ENCODE results near the gene UBR3.

UBR3 gene

DNA sequence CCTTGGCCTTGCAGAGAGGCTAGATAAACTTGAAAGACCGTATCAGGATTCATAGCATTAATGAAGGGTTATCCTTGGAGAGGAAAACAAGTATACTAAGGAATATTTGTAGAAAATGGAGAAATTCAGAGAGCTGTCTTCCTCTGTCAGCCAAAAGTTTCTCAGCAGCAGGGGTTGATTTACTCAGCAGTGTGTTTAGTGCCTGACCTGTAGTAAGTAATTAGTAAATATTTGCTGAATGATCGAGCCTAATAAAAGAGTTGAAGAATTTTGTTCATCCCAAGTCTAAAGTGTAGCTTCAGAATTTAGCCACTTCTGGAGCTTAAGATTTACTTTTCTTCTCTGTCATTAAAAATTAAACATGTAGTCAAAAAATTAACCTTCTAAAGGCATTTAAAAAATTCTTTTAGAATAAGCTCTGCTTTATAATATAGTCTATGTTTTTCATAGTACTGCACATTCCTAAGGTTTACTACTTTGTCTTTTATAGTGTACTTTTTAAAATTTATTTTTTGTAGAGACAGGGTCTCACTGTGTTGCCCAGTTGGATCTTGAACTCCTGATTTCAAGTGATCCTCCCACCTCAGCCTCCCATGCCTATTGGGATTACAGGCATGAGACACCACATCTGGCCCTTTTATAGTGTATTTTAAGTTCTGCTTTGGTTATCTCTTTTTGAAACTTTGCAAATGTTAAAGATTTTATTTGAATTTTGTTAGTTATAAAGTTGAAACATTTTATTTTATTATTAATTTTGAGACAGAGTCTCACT lies 212.3 kb downstream of the UBR3 start:
- Histone ChIP-seq H3K9me3 (ENCODE audit: low read length) (no peaks in the 10 kb centered on the region), H3K4me3 (ENCODE audit: low read length) (no peak overlapping the region), H3K27me3 (ENCODE audit: insufficient read depth, low read length) (no peaks in the 10 kb centered on the region), H2AFZ (ENCODE audit: low read depth, low read length) (no peak overlapping the region), H3K4me1 (ENCODE audit: insufficient read depth, low read length) (no peaks in the 10 kb centered on the region), H3K36me3 (ENCODE audit: insufficient read depth, low read length) (no peaks in the 10 kb centered on the region)

DNA sequence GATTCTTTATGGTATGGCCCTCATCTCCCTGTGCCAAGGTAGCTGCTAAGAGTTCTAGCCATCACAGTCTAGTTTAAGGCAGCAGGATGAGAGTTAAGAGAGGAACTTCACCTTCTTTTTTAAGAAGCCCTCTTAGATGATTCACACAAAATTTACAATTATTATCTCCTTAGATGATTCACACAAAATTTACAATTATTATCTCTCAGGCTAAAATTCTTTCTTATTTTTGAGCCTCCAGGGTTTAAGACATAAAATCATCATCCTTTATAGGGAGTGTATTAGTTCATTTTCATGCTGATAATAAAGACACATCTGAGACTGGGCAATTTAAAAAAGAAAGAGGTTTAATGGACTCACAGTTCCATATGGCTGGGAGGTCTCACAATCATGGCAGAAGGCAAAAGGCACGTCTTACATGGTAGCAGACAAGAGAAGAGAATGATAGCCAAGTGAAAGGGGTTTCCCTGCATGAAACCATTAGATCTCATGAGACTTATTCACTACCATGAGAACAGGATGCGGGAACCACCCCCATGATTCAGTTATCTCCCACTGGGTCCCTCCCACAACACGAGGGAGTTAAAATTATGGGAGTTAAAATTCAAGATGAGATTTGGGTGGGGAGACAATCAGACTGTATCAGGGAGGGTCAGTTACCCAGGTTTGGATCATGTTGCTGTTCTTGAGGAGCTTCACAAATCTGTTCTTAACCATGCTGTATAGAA lies 217.7 kb downstream of the UBR3 start:
- no peak overlapping the region for H3K4me3 ChIP-seq (ENCODE audit: low read length)
- H3K4me1 ChIP-seq (ENCODE audit: insufficient read depth, low read length), result no peaks in the 10 kb centered on the region
- no peak overlapping the region for H2AFZ ChIP-seq (ENCODE audit: low read depth, low read length)
- no peaks in the 10 kb centered on the region for H3K27me3 ChIP-seq (ENCODE audit: insufficient read depth, low read length)
- H3K36me3 ChIP-seq (ENCODE audit: insufficient read depth, low read length), result no peaks in the 10 kb centered on the region
- no peaks in the 10 kb centered on the region for H3K9me3 ChIP-seq (ENCODE audit: low read length)

DNA sequence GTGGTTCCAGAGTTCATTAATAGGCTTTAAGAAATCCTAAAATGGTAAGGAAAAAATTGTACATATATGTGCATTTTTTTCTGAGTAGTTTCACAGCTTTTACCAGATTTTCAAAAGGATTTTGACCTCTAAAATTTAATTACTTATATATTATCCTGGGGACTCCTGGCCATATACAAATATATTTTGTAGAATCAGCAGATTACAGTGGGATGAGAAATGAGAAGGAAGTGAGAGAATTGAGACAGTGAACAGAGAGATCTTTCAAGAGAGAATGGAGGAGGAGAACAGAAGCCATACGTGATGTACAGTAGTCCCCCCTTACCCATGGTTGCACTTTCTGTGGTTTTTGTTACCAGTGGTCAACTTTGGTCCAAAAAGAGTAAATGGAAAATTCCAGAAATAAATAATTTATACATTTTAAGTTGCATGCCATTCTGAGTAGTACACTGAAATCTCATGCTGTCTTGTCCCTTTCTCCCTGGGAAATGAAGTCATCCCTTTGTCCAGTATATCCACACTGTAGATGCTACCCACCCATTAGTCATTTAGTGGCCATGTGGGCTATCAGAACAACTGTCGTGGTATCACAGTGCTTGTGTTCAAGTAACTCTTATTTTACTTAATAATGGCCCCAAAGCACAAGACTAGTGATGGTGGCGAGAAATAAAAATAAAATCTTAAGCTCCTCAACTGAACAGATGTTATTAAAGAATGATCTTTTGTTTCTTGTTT lies 220.2 kb downstream of the UBR3 start:
- Histone ChIP-seq H3K4me3 (ENCODE audit: low read length) (no peak overlapping the region), H3K9me3 (ENCODE audit: low read length) (no peaks in the 10 kb centered on the region), H3K36me3 (ENCODE audit: insufficient read depth, low read length) (no peaks in the 10 kb centered on the region), H3K4me1 (ENCODE audit: insufficient read depth, low read length) (no peaks in the 10 kb centered on the region), H3K27me3 (ENCODE audit: insufficient read depth, low read length) (no peaks in the 10 kb centered on the region), H2AFZ (ENCODE audit: low read depth, low read length) (no peak overlapping the region)

DNA sequence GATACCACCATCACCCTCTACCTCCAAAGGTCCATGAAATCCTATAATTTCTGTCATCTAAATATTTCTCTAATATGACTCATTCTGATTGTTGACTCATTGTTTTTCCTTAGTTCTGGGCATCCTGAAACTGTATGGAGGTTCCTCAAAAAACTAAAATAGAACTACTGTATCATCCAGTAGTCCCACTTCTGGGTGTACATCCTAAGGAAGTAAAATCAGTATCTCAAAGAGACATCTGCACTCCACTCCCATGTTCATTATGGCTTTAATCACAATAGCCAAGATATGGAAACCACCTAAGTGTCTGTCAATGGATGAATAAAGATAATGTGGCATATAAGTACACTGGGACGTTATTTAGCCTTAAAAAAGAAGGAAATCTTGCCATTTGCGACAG lies 224.9 kb downstream of the UBR3 start:
- no peak overlapping the region for H2AFZ ChIP-seq (ENCODE audit: low read depth, low read length)
- H3K9me3 ChIP-seq (ENCODE audit: low read length), result no peaks in the 10 kb centered on the region
- H3K27me3 ChIP-seq (ENCODE audit: insufficient read depth, low read length), result no peaks in the 10 kb centered on the region
- peaks cover 2% of the 10 kb centered on the region for H3K36me3 ChIP-seq (ENCODE audit: insufficient read depth, low read length)
- no peaks in the 10 kb centered on the region for H3K4me1 ChIP-seq (ENCODE audit: insufficient read depth, low read length)
- H3K4me3 ChIP-seq (ENCODE audit: low read length), result no peak overlapping the region

DNA sequence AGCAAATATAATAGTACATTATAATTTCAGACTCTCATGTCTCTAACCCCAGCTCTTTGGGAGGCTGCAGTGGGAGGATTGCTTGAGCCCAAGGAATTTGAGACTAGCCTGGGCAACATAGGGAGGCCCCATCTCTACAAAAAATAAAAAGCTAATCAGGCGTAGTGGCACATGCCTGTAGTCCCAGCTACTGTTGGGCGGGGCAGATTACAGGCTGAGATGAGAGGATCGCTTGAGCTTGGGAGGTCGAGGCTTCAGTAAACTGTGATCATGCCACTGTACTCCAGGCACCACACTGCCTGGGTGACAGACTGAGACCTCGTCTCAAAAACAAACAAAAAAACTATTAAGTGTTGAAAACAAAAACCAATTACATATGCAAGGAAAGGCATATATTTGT lies 227.7 kb downstream of the UBR3 start:
- Histone ChIP-seq H3K9me3 (ENCODE audit: low read length) (no peaks in the 10 kb centered on the region), H3K4me1 (ENCODE audit: insufficient read depth, low read length) (no peaks in the 10 kb centered on the region), H3K36me3 (ENCODE audit: insufficient read depth, low read length) (peaks cover 2% of the 10 kb centered on the region), H3K27me3 (ENCODE audit: insufficient read depth, low read length) (no peaks in the 10 kb centered on the region), H3K4me3 (ENCODE audit: low read length) (no peak overlapping the region), H2AFZ (ENCODE audit: low read depth, low read length) (no peak overlapping the region)

DNA sequence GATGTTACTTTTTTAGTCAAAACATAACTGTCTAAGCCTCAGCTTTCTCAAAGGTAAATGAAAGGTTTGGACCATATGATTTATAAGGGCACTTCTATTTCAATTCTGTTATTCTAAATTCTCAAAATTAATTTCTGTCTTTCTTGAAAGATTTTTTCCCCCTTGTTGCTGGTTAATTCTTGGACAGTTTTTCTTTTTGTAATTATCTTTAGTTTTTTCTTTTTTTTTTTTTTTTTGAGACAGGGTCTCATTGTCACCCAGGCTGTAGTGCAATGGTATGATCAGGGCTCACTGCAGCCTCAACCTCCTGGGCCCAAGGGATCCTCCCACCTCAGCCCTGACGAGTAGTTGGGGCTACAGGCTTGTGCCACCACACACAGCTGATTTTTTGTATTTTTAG lies 229.6 kb downstream of the UBR3 start:
- no peaks in the 10 kb centered on the region for H3K27me3 ChIP-seq (ENCODE audit: insufficient read depth, low read length)

DNA sequence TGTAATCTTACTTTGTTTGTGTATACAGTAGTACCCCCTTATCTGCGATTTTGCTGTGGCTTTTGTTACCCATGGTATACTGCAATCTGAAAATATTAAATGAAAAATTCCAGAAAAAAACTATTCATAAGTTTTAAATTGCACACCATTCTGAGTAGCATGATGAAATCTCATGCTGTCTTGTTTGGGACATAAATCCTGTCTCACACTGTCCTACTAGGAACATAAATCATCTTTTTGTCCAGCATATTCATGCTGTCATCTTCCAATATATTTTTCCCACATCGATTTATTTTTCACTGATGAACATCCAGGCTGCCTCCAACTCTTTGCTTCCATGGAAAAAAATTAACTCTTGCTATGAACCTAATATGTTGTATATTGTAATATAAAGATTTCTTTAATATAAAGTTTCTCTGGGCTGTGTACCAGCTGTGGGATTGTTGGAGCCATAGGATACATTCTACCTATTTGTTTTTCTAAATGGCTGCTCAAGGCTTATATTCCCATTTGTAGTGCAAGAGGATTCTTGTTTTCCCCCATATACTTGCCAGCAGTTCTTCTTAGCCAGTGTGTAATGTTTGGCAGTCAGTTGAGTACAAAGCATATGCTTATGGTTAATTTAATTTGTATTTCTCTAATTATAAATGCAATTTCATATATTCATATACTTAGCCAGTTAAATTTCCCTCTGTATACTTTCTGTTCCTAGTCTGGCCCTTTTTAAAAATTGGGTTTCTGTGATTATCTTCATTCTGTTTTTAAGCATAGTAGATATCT lies 236.4 kb downstream of the UBR3 start:
- Histone ChIP-seq H3K27me3 (ENCODE audit: insufficient read depth, low read length) (no peaks in the 10 kb centered on the region), H3K4me1 (ENCODE audit: insufficient read depth, low read length) (no peaks in the 10 kb centered on the region), H3K4me3 (ENCODE audit: low read length) (no peak overlapping the region), H2AFZ (ENCODE audit: low read depth, low read length) (no peak overlapping the region), H3K36me3 (ENCODE audit: insufficient read depth, low read length) (peaks cover 19% of the 10 kb centered on the region), H3K9me3 (ENCODE audit: low read length) (peaks cover 4% of the 10 kb centered on the region)

More for the DNA sequence above, 229.6 kb downstream of the UBR3 start:
- Histone ChIP-seq H3K4me1 (ENCODE audit: insufficient read depth, low read length) (no peaks in the 10 kb centered on the region), H3K9me3 (ENCODE audit: low read length) (no peaks in the 10 kb centered on the region), H3K36me3 (ENCODE audit: insufficient read depth, low read length) (peaks cover 7% of the 10 kb centered on the region), H2AFZ (ENCODE audit: low read depth, low read length) (no peak overlapping the region), H3K4me3 (ENCODE audit: low read length) (no peak overlapping the region)

DNA sequence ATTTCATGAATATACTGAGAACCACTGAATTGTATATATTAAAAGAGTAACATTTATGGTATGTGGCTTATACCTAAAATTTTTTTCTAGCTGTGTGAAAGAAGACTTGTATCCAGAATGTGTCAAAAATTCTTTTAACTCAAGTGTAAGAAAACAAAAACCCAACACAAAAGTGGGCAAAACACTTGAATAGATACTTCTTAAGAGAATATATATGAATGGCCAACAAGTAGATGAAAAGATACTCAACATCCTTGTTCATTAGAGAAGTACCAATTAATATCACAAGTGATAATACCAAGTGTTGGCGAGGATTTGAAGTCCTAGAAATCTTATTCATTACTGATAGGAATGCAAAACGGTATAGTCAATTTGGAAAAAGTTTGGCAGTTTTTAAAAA lies 243.5 kb downstream of the UBR3 start:
- no peak overlapping the region for H3K4me3 ChIP-seq (ENCODE audit: low read length)
- H3K9me3 ChIP-seq (ENCODE audit: low read length), result peaks cover 9% of the 10 kb centered on the region

DNA sequence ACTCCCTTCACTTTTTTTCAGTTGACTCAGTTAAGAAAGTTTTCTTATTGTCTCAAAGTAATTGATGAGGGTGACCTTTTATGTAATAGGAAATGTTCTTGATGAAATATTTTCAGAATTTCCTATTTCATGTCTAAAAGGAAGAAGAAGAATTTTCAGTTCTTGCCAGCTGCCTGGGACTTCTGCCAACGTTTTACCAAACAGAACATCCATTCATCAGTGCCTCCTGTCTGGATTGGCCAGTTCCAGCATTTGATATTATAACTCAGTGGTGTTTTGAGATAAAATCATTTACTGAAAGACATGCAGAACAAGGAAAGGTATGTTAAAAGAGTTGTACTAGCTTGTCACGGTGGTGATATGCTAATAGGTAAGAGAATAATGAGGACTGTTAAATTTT lies 246.0 kb downstream of the UBR3 start:
- H2AFZ ChIP-seq (ENCODE audit: low read depth, low read length), result no peak overlapping the region
- H3K27me3 ChIP-seq (ENCODE audit: insufficient read depth, low read length), result no peaks in the 10 kb centered on the region
- no peak overlapping the region for H3K4me3 ChIP-seq (ENCODE audit: low read length)
- H3K9me3 ChIP-seq (ENCODE audit: low read length), result peaks cover 6% of the 10 kb centered on the region
- H3K36me3 ChIP-seq (ENCODE audit: insufficient read depth, low read length), result peaks cover 13% of the 10 kb centered on the region
- no peaks in the 10 kb centered on the region for H3K4me1 ChIP-seq (ENCODE audit: insufficient read depth, low read length)

More for the DNA sequence above, 243.5 kb downstream of the UBR3 start:
- Histone ChIP-seq H3K4me1 (ENCODE audit: insufficient read depth, low read length) (no peaks in the 10 kb centered on the region), H3K36me3 (ENCODE audit: insufficient read depth, low read length) (peaks cover 17% of the 10 kb centered on the region), H2AFZ (ENCODE audit: low read depth, low read length) (no peak overlapping the region), H3K27me3 (ENCODE audit: insufficient read depth, low read length) (no peaks in the 10 kb centered on the region)

DNA sequence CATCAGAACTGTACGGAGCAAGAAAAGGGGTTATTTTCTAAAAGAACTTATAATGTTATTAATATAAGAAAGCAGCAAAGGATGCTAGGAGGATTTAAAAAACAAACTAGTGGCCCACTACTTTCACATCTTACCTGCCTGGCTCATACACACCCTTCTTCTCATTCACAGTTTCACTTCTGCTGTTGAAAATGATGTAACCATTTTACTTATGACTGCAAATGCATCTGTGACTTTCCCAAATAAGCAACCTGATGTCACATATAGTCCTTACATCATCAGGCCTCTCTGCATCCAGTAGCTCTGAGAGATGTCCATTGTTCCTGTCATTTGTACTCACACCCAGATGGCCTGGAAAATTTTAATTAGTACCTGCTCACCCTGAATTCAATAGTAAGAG lies 248.9 kb downstream of the UBR3 start:
- Histone ChIP-seq H3K36me3 (ENCODE audit: insufficient read depth, low read length) (peaks cover 11% of the 10 kb centered on the region), H3K4me3 (ENCODE audit: low read length) (no peak overlapping the region)

DNA sequence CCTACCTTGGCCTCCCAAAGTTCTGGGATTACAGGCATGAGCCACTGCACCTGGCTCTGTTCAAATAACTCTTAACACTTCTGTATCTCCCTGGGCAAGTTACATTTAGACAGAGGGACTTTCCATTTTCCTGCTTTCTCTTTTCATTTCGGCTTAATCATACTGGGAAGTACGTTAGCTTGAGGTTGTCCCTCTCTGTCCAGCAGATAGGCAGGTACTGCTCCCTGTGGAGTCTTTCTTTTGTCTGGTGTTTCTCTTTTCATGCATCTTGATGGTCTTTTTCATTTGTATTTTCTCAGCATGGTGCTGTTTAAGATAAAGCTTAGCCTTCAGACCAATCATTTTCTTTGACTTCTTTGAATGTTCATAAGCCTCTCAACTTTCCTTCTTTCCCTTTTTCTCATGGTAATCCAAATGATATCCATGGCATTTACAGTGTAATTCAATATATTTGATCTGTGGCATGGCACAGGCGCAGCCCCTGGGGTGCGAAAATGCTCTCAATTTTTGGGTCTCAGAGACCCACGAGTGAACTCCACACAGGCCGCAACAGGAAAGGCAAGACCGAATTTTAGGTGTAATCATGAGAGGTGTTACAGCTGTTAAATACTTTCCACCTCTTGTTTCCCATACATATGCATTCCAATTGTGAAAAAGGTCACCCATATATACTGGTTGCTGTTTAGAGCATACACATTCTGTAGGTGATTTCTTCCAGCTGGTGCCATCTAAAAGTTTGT lies 250.7 kb downstream of the UBR3 start:
- Histone ChIP-seq H3K36me3 (ENCODE audit: insufficient read depth, low read length) (peaks cover 10% of the 10 kb centered on the region), H3K9me3 (ENCODE audit: low read length) (no peaks in the 10 kb centered on the region), H3K4me3 (ENCODE audit: low read length) (no peak overlapping the region), H3K4me1 (ENCODE audit: insufficient read depth, low read length) (no peaks in the 10 kb centered on the region), H2AFZ (ENCODE audit: low read depth, low read length) (no peak overlapping the region), H3K27me3 (ENCODE audit: insufficient read depth, low read length) (no peaks in the 10 kb centered on the region)

More for the DNA sequence above, 248.9 kb downstream of the UBR3 start:
- Histone ChIP-seq H2AFZ (ENCODE audit: low read depth, low read length) (no peak overlapping the region), H3K27me3 (ENCODE audit: insufficient read depth, low read length) (no peaks in the 10 kb centered on the region), H3K9me3 (ENCODE audit: low read length) (peaks cover 1% of the 10 kb centered on the region), H3K4me1 (ENCODE audit: insufficient read depth, low read length) (no peaks in the 10 kb centered on the region)

DNA sequence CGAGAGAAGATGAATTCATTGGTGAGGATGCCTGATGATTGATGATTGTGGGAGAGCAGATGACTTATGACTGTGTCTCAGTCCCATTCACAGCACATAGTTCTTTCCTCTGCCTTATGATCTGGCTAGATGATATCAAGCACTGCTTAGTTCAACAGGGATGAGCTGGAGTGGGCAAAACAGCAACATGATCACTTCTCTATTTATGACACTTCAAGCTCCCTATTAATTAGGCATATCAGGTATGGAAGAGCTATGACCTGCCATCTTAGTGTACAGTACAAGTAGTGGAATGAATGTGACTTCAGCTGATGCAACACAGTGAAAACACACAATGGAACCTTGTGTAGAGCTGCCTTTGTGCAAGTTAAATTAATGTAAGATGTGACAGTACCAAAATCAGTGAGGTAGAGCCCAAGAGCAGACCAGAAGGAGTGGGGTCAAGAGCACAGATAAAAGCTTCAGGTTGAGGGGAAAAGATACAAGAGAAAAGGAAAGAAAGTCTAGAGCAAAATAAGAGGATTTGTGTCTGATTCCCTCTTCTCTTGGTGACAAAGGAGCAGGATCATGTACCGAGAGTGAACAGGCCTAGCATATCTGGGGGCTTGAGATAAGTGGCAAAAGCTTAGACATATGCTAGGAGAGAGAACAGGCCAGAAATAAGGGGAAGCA lies 257.7 kb downstream of the UBR3 start:
- H3K4me1 ChIP-seq (ENCODE audit: insufficient read depth, low read length), result no peaks in the 10 kb centered on the region
- peaks cover 4% of the 10 kb centered on the region for H3K36me3 ChIP-seq (ENCODE audit: insufficient read depth, low read length)
- H3K9me3 ChIP-seq (ENCODE audit: low read length), result no peaks in the 10 kb centered on the region
- H2AFZ ChIP-seq (ENCODE audit: low read depth, low read length), result no peak overlapping the region
- H3K27me3 ChIP-seq (ENCODE audit: insufficient read depth, low read length), result no peaks in the 10 kb centered on the region
- H3K4me3 ChIP-seq (ENCODE audit: low read length), result no peak overlapping the region
